NCI-H69 (cell line): Measurements from ENCODE around the gene FAM185A.
"Not testable (repeated sequence)": the region's sequence is repeated elsewhere in the genome, so short reads cannot be mapped to it uniquely, and the experiment has no call there.

Experiments
- DNase-seq: peaks from one replicate; lab custom pipeline; 2025; lab: John Stamatoyannopoulos, UW

FAM185A gene

GRCh38 chr7:102748605-102749444, at the start of gene FAM185A:
TSS of gene FAM185A (plus strand) at chr7:102748999. CDS start at chr7:102749208, 209 bp downstream.
- peak; percentile 100 for DNase-seq

- not testable (repeated sequence) for DNase-seq
Observed at GRCh38 chr7:102713011-102713690, 35.6 kb upstream of the FAM185A start.

GRCh38 chr7:102713691-102714080, 35.1 kb upstream of the FAM185A start:
- DNase-seq = not testable (repeated sequence)

GRCh38 chr7:102714774-102715522, 33.9 kb upstream of the FAM185A start:
- DNase-seq = not testable (repeated sequence)

GRCh38 chr7:102715718-102716117, 33.1 kb upstream of the FAM185A start:
- not testable (repeated sequence) for DNase-seq

GRCh38 chr7:102718491-102718890, 30.3 kb upstream of the FAM185A start:
- not testable (repeated sequence) for DNase-seq

- not testable (repeated sequence) for DNase-seq
Observed at GRCh38 chr7:102726170-102726569, 22.6 kb upstream of the FAM185A start.

GRCh38 chr7:102729670-102730069, 19.1 kb upstream of the FAM185A start:
- not testable (repeated sequence) for DNase-seq

GRCh38 chr7:102730431-102730830, 18.4 kb upstream of the FAM185A start:
- DNase-seq = not testable (repeated sequence)

- not testable (repeated sequence) for DNase-seq
Observed at GRCh38 chr7:102742002-102742771, 6.6 kb upstream of the FAM185A start.

- not testable (repeated sequence) for DNase-seq
Observed at GRCh38 chr7:102743861-102744260, 4.9 kb upstream of the FAM185A start.

GRCh38 chr7:102745494-102746288, 3.1 kb upstream of the FAM185A start:
- not testable (repeated sequence) for DNase-seq

- DNase-seq = not testable (repeated sequence)
Observed at GRCh38 chr7:102749445-102749786, 617 bp downstream of the FAM185A start.

GRCh38 chr7:102758227-102758626, 9.4 kb downstream of the FAM185A start:
- DNase-seq = peak; percentile 14

GRCh38 chr7:102759934-102760333, 11.1 kb downstream of the FAM185A start:
- DNase-seq = not testable (repeated sequence)

GRCh38 chr7:102761234-102761633, 12.4 kb downstream of the FAM185A start:
- DNase-seq = not testable (repeated sequence)

- not testable (repeated sequence) for DNase-seq
Observed at GRCh38 chr7:102763295-102763905, 14.6 kb downstream of the FAM185A start.

GRCh38 chr7:102769657-102770192, 20.9 kb downstream of the FAM185A start:
- DNase-seq = not testable (repeated sequence)

GRCh38 chr7:102770467-102770866, 21.7 kb downstream of the FAM185A start:
- not testable (repeated sequence) for DNase-seq

GRCh38 chr7:102776217-102776616, 27.4 kb downstream of the FAM185A start:
- DNase-seq = not testable (repeated sequence)
